GM18858 (cell line): ENCODE data around the gene NAXD.
A peak's percentile ranks its signal among the peaks of the same experiment; 100 is the strongest.
"Not testable (repeated sequence)": the region's sequence is repeated elsewhere in the genome, so short reads cannot be mapped to it uniquely, and the experiment has no call there.

ENCODE experiments used
- ATAC-seq: cut with Tn5 transposase; IDR thresholded peaks from one replicate; pipeline ENCODE4 v1.9.1; 2021; ENCODE audit not compliant: unreplicated experiment

NAXD gene

GRCh38 chr13:110593430-110594130 lies 21.8 kb upstream of the NAXD start:
- ATAC-seq, result peak; percentile 88

- ATAC-seq, result no peak
Observed at GRCh38 chr13:110597041-110597689, 18.2 kb upstream of the NAXD start.

GRCh38 chr13:110600261-110600819 lies 15.0 kb upstream of the NAXD start:
- no peak for ATAC-seq

GRCh38 chr13:110600980-110601379 lies 14.4 kb upstream of the NAXD start:
- ATAC-seq, result no peak

GRCh38 chr13:110605132-110605531 lies 10.2 kb upstream of the NAXD start:
- no peak for ATAC-seq

GRCh38 chr13:110606281-110606680 lies 9.1 kb upstream of the NAXD start:
- not testable (repeated sequence) for ATAC-seq

- no peak for ATAC-seq
Observed at GRCh38 chr13:110607675-110608224, 7.6 kb upstream of the NAXD start.

- peak; percentile 30 for ATAC-seq
Observed at GRCh38 chr13:110610955-110611595, 4.3 kb upstream of the NAXD start.

- no peak for ATAC-seq
Observed at GRCh38 chr13:110615005-110615321, 382 bp upstream of the NAXD start.

- peak; percentile 37 for ATAC-seq
Observed at GRCh38 chr13:110616103-110617101, 1.1 kb downstream of the NAXD start.

GRCh38 chr13:110617321-110618072 lies 2.2 kb downstream of the NAXD start:
- no peak for ATAC-seq

GRCh38 chr13:110618167-110618566 lies 2.8 kb downstream of the NAXD start:
- ATAC-seq, result no peak

- no peak for ATAC-seq
Observed at GRCh38 chr13:110618780-110619179, 3.4 kb downstream of the NAXD start.

- no peak for ATAC-seq
Observed at GRCh38 chr13:110620596-110620995, 5.3 kb downstream of the NAXD start.

GRCh38 chr13:110624766-110625756 lies 9.7 kb downstream of the NAXD start:
- ATAC-seq, result no peak

- ATAC-seq, result no peak
Observed at GRCh38 chr13:110625771-110626321, 10.5 kb downstream of the NAXD start.

GRCh38 chr13:110626521-110626920 lies 11.2 kb downstream of the NAXD start:
- no peak for ATAC-seq

- no peak for ATAC-seq
Observed at GRCh38 chr13:110627351-110627750, 12.0 kb downstream of the NAXD start.
